Thoracic aorta (tissue), 2 donors: Measurements from ENCODE around the gene EBF3. TPM values are rescaled to one million over a fixed set of nuclear protein-coding genes. Genes with fewer than 3 reads are reported as not detected.

Experiments
- ATAC-seq: fragments of 150-250 bp; one replicate; pipeline ENCODE4 v1.8.0; 2017; ENCODE audit warnings: low read depth; ENCODE audit not compliant: insufficient number of reproducible peaks, low FRiP score
- DNase-seq: peaks from one replicate; pipeline ENCODE4 v3.0.0-alpha.2; 2020; ENCODE audit warnings: low spot score
- H3K27ac ChIP-seq, 2 donors: fragments of 200-600 bp; sonication (generic); 1 replicate in 1 of 2; 2 replicates in 1 of 2; pipeline ENCODE4 v1.5.1; 2016; ENCODE audit warnings: mild to moderate bottlenecking in 2 of 2, moderate library complexity in 2 of 2
- H3K27me3 ChIP-seq: fragments of 200-600 bp; sonication (generic); replicated peaks from 2 replicates; pipeline ENCODE4 v1.6.0; 2016; ENCODE audit warnings: mild to moderate bottlenecking; ENCODE audit not compliant: insufficient read depth
- H3K36me3 ChIP-seq: fragments of 200-600 bp; sonication (generic); one replicate; pipeline ENCODE4 v1.5.1; 2016
- H3K4me1 ChIP-seq, 2 donors: fragments of 200-600 bp; sonication (generic); 1 replicate in 1 of 2; 2 replicates in 1 of 2; pipeline versions ENCODE4 v1.5.1 to v1.6.0; 2016; ENCODE audit warnings: low read depth in 2 of 2, mild to moderate bottlenecking in 1 of 2; ENCODE audit not compliant: control insufficient read depth in 1 of 2
- H3K4me3 ChIP-seq: fragments of 200-600 bp; sonication (generic); 2 replicates; pipeline ENCODE4 v1.5.1; 2016; ENCODE audit warnings: mild to moderate bottlenecking
- H3K9me3 ChIP-seq: fragments of 200-600 bp; sonication (generic); 2 replicates; pipeline ENCODE4 v1.5.1; 2016
- total RNA-seq, 2 donors: library from RNA; depleted of rRNA; stranded (reverse); fragments of >200 nt; gene quantifications; one replicate each; pipeline versions ENCODE4 v1.1.0 to v1.2.3, GENCODE V29; 2016
- TF ChIP-seq, protein P1 (sequence below): fragments of 200-600 bp; sonication (generic); IDR thresholded peaks from one replicate; pipeline ENCODE4 v1.5.1; 2019; ENCODE audit warnings: antibody characterized with exemption

The EBF3 gene
- total RNA-seq, 2 donors from 2014 or later: 3.6 to 4.6 TPM

DNA sequence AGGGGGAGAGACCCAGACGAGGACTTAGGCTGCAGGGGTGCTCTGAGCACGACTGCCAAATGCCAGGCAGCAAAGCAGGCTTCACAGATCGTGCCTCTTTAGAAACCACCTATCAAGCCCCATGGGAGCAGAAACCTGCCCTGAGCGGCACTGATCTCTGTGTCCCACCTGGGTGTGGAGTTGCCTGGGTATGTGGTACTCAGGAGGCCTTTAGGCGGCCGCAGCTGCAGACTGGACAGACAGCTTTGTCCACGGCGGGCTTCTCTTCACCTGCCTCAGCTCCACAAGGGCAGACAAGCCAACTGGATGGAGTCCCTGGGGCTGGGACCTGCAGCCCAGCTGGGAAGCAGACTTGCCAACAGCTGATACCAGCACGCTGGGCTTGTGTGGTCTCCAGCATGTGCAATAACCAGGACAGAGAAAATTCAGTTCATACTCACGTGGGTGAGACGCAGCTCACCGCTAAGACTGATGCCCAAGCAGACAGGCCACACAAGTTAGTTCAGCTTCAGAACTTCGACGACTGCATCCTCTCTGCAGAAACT is 163.2 kb downstream of the EBF3 start:
- H3K4me3 ChIP-seq: no peak overlapping the region
- no peak for ATAC-seq
- TF ChIP-seq, protein P1, sequence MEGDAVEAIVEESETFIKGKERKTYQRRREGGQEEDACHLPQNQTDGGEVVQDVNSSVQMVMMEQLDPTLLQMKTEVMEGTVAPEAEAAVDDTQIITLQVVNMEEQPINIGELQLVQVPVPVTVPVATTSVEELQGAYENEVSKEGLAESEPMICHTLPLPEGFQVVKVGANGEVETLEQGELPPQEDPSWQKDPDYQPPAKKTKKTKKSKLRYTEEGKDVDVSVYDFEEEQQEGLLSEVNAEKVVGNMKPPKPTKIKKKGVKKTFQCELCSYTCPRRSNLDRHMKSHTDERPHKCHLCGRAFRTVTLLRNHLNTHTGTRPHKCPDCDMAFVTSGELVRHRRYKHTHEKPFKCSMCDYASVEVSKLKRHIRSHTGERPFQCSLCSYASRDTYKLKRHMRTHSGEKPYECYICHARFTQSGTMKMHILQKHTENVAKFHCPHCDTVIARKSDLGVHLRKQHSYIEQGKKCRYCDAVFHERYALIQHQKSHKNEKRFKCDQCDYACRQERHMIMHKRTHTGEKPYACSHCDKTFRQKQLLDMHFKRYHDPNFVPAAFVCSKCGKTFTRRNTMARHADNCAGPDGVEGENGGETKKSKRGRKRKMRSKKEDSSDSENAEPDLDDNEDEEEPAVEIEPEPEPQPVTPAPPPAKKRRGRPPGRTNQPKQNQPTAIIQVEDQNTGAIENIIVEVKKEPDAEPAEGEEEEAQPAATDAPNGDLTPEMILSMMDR: no peak
- H3K9me3 ChIP-seq: peaks cover 5% of the 10 kb centered on the region
- DNase-seq: no peak
- no peaks in the 10 kb centered on the region for H3K27me3 ChIP-seq
- no peaks in the 10 kb centered on the region for H3K4me1 ChIP-seq
- no peaks in the 10 kb centered on the region for H3K36me3 ChIP-seq
- no peak overlapping the region for H3K27ac ChIP-seq

DNA sequence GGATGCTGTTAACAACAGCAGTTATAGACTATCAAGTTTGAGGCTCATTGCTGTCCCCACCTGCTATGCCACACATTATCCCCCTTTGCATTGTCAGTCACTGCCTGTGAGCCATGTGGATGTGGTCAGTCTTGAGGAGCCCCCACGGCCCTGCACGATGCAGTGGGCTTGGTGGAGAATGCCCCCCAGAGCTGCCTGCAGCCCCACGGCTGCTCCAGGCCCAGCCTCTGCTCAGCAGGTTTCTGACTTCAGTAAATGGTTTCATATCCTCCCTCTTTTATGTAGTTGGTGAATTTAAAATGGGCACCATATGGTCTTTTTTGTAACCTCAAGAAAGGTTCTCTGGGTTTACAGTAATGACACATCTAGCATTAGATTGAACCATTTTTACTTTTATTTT is 164.1 kb downstream of the EBF3 start:
- Histone ChIP-seq H3K4me1 (no peaks in the 10 kb centered on the region), H3K27me3 (no peaks in the 10 kb centered on the region), H3K36me3 (no peaks in the 10 kb centered on the region), H3K4me3 (no peak overlapping the region), H3K27ac (no peak overlapping the region), H3K9me3 (peaks cover 4% of the 10 kb centered on the region)
- ATAC-seq (no peak), DNase-seq (no peak)
- TF ChIP-seq, protein P1: no peak

DNA sequence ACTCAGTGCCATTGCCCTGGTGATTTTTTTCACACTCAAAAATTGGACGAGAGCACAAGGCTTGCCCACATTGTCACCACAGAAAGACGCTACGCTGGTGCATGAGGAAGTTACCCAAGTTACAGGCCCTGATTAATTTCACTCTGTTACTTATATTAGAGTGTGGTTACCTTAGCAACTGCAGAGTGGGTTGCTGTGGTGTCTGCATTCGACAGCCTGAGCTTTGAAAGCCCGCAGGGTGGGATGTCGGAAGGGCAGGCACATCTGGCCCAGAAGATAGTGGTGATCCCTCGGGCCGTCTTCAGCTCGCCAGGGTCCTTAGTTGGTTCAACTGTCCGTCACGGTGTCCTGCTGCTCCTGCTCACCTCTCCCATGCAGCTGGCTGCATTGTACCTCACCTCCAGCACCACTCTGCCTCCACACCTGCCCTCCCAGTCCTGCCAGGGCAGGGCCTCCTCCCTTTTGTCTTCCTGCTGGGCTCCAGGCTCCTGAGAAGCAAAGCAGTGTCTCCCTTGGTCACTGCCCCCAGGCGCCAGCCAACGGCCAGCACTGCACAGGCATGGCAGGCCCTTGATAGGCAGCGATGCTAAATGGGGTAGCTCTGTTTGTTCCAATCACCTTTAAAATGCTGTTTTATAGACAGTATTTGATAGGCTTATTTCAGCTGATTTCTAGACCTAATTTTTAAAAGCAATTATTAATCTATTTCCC is 167.2 kb downstream of the EBF3 start:
- ATAC-seq: no peak

DNA sequence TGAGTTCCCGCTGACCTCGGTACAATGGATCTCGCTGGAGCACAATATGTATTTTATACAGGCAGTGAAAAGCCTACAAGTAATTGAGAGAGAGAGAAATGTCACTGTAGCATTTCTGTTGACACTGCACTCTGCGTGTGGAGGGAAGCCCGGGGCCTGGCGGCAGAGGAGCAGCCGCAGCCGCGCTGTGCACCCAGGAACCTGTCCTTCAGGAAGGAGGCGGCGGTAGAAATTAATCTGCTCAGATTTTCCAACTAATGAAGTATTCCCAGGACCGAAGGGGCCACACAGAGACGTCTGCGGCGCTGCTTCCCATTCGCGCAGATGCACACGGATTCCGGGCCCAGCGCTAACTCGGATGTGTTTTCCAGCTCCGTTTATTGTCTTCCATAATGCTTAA is 170.1 kb downstream of the EBF3 start:
- TF ChIP-seq, protein P1: no peak
- DNase-seq (no peak), ATAC-seq (no peak)
- H3K27me3 ChIP-seq: no peaks in the 10 kb centered on the region
- no peak overlapping the region for H3K4me3 ChIP-seq
- H3K9me3 ChIP-seq: peaks cover 13% of the 10 kb centered on the region
- H3K27ac ChIP-seq: no peak overlapping the region
- H3K36me3 ChIP-seq: no peaks in the 10 kb centered on the region
- no peaks in the 10 kb centered on the region for H3K4me1 ChIP-seq

More for the DNA sequence above, 167.2 kb downstream of the EBF3 start:
- Histone ChIP-seq H3K27me3 (no peaks in the 10 kb centered on the region), H3K4me3 (no peak overlapping the region), H3K4me1 (no peaks in the 10 kb centered on the region), H3K27ac (no peak overlapping the region), H3K9me3 (no peaks in the 10 kb centered on the region), H3K36me3 (no peaks in the 10 kb centered on the region)
- no peak for DNase-seq
- TF ChIP-seq, protein P1: no peak

DNA sequence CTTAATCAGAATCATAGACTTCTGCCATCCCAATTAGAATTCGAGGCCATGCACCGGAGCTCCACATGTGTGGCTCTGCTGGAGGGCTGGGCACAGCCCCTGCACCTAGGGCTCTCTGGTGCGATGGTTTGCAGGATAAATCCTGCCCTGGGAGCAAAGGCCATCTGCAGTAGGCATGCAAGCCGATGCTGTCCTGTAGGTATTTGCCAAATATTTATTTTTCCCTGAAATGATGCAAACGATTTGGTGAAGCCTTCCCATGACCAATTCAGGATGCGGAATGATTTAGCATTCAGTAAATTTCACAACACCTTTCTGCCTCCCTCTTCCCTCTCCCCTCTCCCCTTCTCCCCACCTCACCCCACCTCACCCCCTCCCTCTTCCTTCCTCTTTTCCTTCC is 170.6 kb downstream of the EBF3 start:
- Histone ChIP-seq H3K9me3 (peaks cover 13% of the 10 kb centered on the region), H3K27ac (no peak overlapping the region), H3K36me3 (no peaks in the 10 kb centered on the region), H3K4me1 (no peaks in the 10 kb centered on the region), H3K27me3 (no peaks in the 10 kb centered on the region), H3K4me3 (no peak overlapping the region)
- DNase-seq (no peak), ATAC-seq (no peak)
- TF ChIP-seq, protein P1: no peak
